ENCODE measurements around the gene SLC39A11. TPM values are rescaled to one million over a fixed set of nuclear protein-coding genes. Genes with fewer than 3 reads are reported as not detected.
A peak's percentile ranks its signal among the peaks of the same experiment; 100 is the strongest.

SLC39A11 gene
- total and polyA plus RNA-seq, 2 of the 13 experiments (the other 11 are each of a cell fraction or from before 2014, with no cell fraction given) = 17.2 to 31.5 TPM

GRCh38 chr17:72614871-72615626, 477.4 kb downstream of the SLC39A11 start (continued):
- TF ChIP-seq ZNF710 (CRISPR knock-in tag; IDR thresholded peaks at IDR 0.05; ENCODE audit: borderline replicate concordance) (peak; percentile 78; the same call in 1 of the 2 replicates), NCOA2 (CRISPR knock-in tag; IDR thresholded peaks at IDR 0.05) (peak; percentile 10; the same call in 1 of the 2 replicates), PREB (CRISPR knock-in tag; IDR thresholded peaks at IDR 0.05) (no peak), SP5 (CRISPR knock-in tag; IDR thresholded peaks at IDR 0.05; ENCODE audit: borderline replicate concordance, low read depth) (peak; percentile 13; the same call in 1 of the 2 replicates), PATZ1 (CRISPR knock-in tag; IDR thresholded peaks at IDR 0.05) (peak; percentile 81), NR2F2 (IDR thresholded peaks at IDR 0.05; ENCODE audit: borderline replicate concordance, low read depth) (peak; percentile 36; the same call in 1 of the 2 replicates), FOXK1 (CRISPR knock-in tag; IDR thresholded peaks at IDR 0.05; ENCODE audit: borderline replicate concordance, low read depth) (peak; percentile 23; the same call in 1 of the 2 replicates), PCBP1 (IDR thresholded peaks at IDR 0.05; ENCODE audit: borderline replicate concordance, low read depth, low read length) (no peak), ZFP91 (CRISPR knock-in tag; IDR thresholded peaks at IDR 0.05; ENCODE audit: borderline replicate concordance) (0 out of 2 replicates have a peak, but pooled peaks have one; percentile 35)
- TF ChIP-seq, protein P1, sequence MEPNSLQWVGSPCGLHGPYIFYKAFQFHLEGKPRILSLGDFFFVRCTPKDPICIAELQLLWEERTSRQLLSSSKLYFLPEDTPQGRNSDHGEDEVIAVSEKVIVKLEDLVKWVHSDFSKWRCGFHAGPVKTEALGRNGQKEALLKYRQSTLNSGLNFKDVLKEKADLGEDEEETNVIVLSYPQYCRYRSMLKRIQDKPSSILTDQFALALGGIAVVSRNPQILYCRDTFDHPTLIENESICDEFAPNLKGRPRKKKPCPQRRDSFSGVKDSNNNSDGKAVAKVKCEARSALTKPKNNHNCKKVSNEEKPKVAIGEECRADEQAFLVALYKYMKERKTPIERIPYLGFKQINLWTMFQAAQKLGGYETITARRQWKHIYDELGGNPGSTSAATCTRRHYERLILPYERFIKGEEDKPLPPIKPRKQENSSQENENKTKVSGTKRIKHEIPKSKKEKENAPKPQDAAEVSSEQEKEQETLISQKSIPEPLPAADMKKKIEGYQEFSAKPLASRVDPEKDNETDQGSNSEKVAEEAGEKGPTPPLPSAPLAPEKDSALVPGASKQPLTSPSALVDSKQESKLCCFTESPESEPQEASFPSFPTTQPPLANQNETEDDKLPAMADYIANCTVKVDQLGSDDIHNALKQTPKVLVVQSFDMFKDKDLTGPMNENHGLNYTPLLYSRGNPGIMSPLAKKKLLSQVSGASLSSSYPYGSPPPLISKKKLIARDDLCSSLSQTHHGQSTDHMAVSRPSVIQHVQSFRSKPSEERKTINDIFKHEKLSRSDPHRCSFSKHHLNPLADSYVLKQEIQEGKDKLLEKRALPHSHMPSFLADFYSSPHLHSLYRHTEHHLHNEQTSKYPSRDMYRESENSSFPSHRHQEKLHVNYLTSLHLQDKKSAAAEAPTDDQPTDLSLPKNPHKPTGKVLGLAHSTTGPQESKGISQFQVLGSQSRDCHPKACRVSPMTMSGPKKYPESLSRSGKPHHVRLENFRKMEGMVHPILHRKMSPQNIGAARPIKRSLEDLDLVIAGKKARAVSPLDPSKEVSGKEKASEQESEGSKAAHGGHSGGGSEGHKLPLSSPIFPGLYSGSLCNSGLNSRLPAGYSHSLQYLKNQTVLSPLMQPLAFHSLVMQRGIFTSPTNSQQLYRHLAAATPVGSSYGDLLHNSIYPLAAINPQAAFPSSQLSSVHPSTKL (CRISPR knock-in tag; IDR thresholded peaks at IDR 0.05) = 0 out of 2 replicates have a peak, but pooled peaks have one; percentile 37
- TF ChIP-seq, protein P2, sequence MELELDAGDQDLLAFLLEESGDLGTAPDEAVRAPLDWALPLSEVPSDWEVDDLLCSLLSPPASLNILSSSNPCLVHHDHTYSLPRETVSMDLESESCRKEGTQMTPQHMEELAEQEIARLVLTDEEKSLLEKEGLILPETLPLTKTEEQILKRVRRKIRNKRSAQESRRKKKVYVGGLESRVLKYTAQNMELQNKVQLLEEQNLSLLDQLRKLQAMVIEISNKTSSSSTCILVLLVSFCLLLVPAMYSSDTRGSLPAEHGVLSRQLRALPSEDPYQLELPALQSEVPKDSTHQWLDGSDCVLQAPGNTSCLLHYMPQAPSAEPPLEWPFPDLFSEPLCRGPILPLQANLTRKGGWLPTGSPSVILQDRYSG (CRISPR knock-in tag; IDR thresholded peaks at IDR 0.05) = no peak
- TF ChIP-seq, protein P3, sequence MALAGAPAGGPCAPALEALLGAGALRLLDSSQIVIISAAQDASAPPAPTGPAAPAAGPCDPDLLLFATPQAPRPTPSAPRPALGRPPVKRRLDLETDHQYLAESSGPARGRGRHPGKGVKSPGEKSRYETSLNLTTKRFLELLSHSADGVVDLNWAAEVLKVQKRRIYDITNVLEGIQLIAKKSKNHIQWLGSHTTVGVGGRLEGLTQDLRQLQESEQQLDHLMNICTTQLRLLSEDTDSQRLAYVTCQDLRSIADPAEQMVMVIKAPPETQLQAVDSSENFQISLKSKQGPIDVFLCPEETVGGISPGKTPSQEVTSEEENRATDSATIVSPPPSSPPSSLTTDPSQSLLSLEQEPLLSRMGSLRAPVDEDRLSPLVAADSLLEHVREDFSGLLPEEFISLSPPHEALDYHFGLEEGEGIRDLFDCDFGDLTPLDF (CRISPR knock-in tag; IDR thresholded peaks at IDR 0.05) = no peak

All from HepG2 (cell line).